ENCODE results near the gene SLC4A1AP. TPM values are rescaled to one million over a fixed set of nuclear protein-coding genes. Genes with fewer than 3 reads are reported as not detected.

The SLC4A1AP gene
- total RNA-seq, 1 experiment from 2014 or later, result 33.8 TPM

DNA sequence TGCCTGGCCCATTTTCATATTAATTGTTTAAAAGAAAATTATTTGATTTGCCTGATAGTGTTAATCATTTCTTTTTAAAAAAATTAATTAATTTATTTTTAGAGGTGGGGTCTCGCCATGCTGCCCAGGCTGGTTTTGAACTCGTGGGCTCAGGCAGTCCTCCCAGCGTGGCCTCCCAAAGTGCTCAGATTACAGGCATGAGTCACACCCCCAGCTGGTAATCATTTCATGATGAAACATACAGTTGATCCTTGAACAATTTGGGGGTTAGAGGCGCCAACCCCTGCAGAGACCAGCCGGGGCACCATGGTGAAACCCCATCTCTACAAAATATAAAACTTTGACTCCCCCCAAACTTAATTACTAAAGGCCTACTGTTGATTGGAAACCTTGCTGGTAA is 26.9 kb upstream of the SLC4A1AP start:
- H3K4me3 Mint-ChIP-seq (ENCODE audit: unreplicated experiment), result no peak overlapping the region
- no peaks in the 10 kb centered on the region for H3K9me3 ChIP-seq
- ChIA-PET CTCF (no interaction called here), POLR2A (no interaction called here)
- TF ChIP-seq, protein P1, sequence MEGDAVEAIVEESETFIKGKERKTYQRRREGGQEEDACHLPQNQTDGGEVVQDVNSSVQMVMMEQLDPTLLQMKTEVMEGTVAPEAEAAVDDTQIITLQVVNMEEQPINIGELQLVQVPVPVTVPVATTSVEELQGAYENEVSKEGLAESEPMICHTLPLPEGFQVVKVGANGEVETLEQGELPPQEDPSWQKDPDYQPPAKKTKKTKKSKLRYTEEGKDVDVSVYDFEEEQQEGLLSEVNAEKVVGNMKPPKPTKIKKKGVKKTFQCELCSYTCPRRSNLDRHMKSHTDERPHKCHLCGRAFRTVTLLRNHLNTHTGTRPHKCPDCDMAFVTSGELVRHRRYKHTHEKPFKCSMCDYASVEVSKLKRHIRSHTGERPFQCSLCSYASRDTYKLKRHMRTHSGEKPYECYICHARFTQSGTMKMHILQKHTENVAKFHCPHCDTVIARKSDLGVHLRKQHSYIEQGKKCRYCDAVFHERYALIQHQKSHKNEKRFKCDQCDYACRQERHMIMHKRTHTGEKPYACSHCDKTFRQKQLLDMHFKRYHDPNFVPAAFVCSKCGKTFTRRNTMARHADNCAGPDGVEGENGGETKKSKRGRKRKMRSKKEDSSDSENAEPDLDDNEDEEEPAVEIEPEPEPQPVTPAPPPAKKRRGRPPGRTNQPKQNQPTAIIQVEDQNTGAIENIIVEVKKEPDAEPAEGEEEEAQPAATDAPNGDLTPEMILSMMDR (IDR thresholded peaks at IDR 0.05; ENCODE audit: insufficient read depth in 1 of 2, low read depth in 1 of 2, low read length in 1 of 2, severe bottlenecking in 1 of 2, unreplicated experiment in 1 of 2), result no peak
- H3K27ac Mint-ChIP-seq (ENCODE audit: unreplicated experiment), result no peak overlapping the region
- peaks cover 12% of the 10 kb centered on the region for H3K4me1 ChIP-seq
- no peaks in the 10 kb centered on the region for H3K9me3 Mint-ChIP-seq (ENCODE audit: unreplicated experiment)
- DNase-seq, result no peak
- no TSS peak for BruUV-seq (replicated peaks)
- intact Hi-C loops (cut with micrococcal nuclease; ENCODE audit: unreplicated experiment), result no loop called here
- H3K4me3 ChIP-seq (ENCODE audit: low read depth, low read length), result no peak overlapping the region
- H3K4me1 Mint-ChIP-seq (ENCODE audit: low read depth, unreplicated experiment), result peaks cover 8% of the 10 kb centered on the region
- H3K36me3 Mint-ChIP-seq (ENCODE audit: insufficient read depth, unreplicated experiment), result peaks cover 60% of the 10 kb centered on the region
- no peaks in the 10 kb centered on the region for H3K27me3 ChIP-seq (replicated peaks; ENCODE audit: control insufficient read depth, insufficient read depth, low read length)
- no peaks in the 10 kb centered on the region for H3K27me3 Mint-ChIP-seq (ENCODE audit: insufficient read depth, unreplicated experiment)
- peaks cover 4% of the 10 kb centered on the region; the same call in 1 of the 2 replicates for H3K36me3 ChIP-seq (ENCODE audit: control insufficient read depth, insufficient read depth, low read length)

- H3K4me3 Mint-ChIP-seq (ENCODE audit: unreplicated experiment), result no peak overlapping the region
- no peaks in the 10 kb centered on the region for H3K9me3 Mint-ChIP-seq (ENCODE audit: unreplicated experiment)
- no TSS peak for BruUV-seq (replicated peaks)
- intact Hi-C loops (cut with micrococcal nuclease; ENCODE audit: unreplicated experiment), result no loop called here
- H3K9me3 ChIP-seq, result no peaks in the 10 kb centered on the region
- H3K36me3 Mint-ChIP-seq (ENCODE audit: insufficient read depth, unreplicated experiment), result peaks cover 61% of the 10 kb centered on the region
- POLR2A ChIA-PET, result no interaction called here
- peaks cover 8% of the 10 kb centered on the region for H3K4me1 Mint-ChIP-seq (ENCODE audit: low read depth, unreplicated experiment)
- no peak overlapping the region for H3K27ac Mint-ChIP-seq (ENCODE audit: unreplicated experiment)
- H3K4me1 ChIP-seq, result peaks cover 12% of the 10 kb centered on the region
- CTCF ChIA-PET, result no interaction called here
- DNase-seq, result no peak
- no peaks in the 10 kb centered on the region for H3K27me3 Mint-ChIP-seq (ENCODE audit: insufficient read depth, unreplicated experiment)
- H3K4me3 ChIP-seq (ENCODE audit: low read depth, low read length), result no peak overlapping the region
- TF ChIP-seq, protein P1 (IDR thresholded peaks at IDR 0.05; ENCODE audit: insufficient read depth in 1 of 2, low read depth in 1 of 2, low read length in 1 of 2, severe bottlenecking in 1 of 2, unreplicated experiment in 1 of 2), result no peak
- H3K36me3 ChIP-seq (ENCODE audit: control insufficient read depth, insufficient read depth, low read length), result peaks cover 4% of the 10 kb centered on the region; the same call in 1 of the 2 replicates
- no peaks in the 10 kb centered on the region for H3K27me3 ChIP-seq (replicated peaks; ENCODE audit: control insufficient read depth, insufficient read depth, low read length)
These were observed 25.6 kb upstream of the SLC4A1AP start for GRCh38 chr2:27638037-27638637.

GRCh38 chr2:27638709-27639108 is 25.0 kb upstream of the SLC4A1AP start:
- H3K4me1 ChIP-seq, result peaks cover 12% of the 10 kb centered on the region
- peaks cover 4% of the 10 kb centered on the region; the same call in 1 of the 2 replicates for H3K36me3 ChIP-seq (ENCODE audit: control insufficient read depth, insufficient read depth, low read length)
- no peaks in the 10 kb centered on the region for H3K27me3 ChIP-seq (replicated peaks; ENCODE audit: control insufficient read depth, insufficient read depth, low read length)
- intact Hi-C loops (cut with micrococcal nuclease; ENCODE audit: unreplicated experiment), result no loop called here
- no peak for DNase-seq
- Mint-ChIP-seq H3K4me3 (ENCODE audit: unreplicated experiment) (no peak overlapping the region), H3K27me3 (ENCODE audit: insufficient read depth, unreplicated experiment) (no peaks in the 10 kb centered on the region), H3K9me3 (ENCODE audit: unreplicated experiment) (no peaks in the 10 kb centered on the region), H3K36me3 (ENCODE audit: insufficient read depth, unreplicated experiment) (peaks cover 64% of the 10 kb centered on the region), H3K4me1 (ENCODE audit: low read depth, unreplicated experiment) (peaks cover 8% of the 10 kb centered on the region), H3K27ac (ENCODE audit: unreplicated experiment) (no peak overlapping the region)
- ChIA-PET CTCF (interaction anchor here (0.6 kb wide), 1 partner anchor 549 kb away, joined by 6 read pairs; no protein-coding TSS in a partner anchor), POLR2A (interaction anchor here (0.6 kb wide), 1 partner anchor 208 kb away, joined by 3 read pairs; no protein-coding TSS in a partner anchor)
- no TSS peak for BruUV-seq (replicated peaks)
- no peak overlapping the region for H3K4me3 ChIP-seq (ENCODE audit: low read depth, low read length)
- H3K9me3 ChIP-seq, result no peaks in the 10 kb centered on the region
- TF ChIP-seq, protein P1 (IDR thresholded peaks at IDR 0.05; ENCODE audit: insufficient read depth in 1 of 2, low read depth in 1 of 2, low read length in 1 of 2, severe bottlenecking in 1 of 2, unreplicated experiment in 1 of 2), result no peak

All from Caco-2 (cell line).